HG03378 (cell line): ENCODE results near the gene CFAP20DC.
"Not testable (repeated sequence)": the region's sequence is repeated elsewhere in the genome, so short reads cannot be mapped to it uniquely, and the experiment has no call there.

ENCODE experiments used
- ATAC-seq: cut with Tn5 transposase; IDR thresholded peaks from one replicate; pipeline ENCODE4 v1.9.1; 2021; ENCODE audit warnings: mild to moderate bottlenecking, moderate library complexity; ENCODE audit not compliant: unreplicated experiment

CFAP20DC gene

DNA sequence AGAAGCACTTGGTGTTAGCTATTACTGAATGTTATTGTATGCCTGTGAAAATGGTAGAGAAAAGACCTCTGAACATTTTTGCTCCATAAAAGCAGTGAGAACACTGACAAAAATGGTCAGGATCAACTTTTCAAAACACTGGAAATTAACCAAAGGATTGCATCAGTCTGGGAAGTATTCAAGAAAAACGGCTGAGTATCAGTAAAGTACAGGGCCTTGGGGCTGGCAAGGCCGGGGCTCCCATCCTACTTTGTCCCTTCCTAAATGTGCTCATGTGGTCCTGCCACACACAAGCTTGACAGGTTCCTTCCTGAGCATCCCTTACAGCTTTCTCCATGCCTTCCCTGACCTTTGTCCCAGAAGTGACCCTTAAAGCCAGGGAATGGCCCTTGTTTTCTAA, 84.0 kb downstream of the CFAP20DC start:
- ATAC-seq = no peak

DNA sequence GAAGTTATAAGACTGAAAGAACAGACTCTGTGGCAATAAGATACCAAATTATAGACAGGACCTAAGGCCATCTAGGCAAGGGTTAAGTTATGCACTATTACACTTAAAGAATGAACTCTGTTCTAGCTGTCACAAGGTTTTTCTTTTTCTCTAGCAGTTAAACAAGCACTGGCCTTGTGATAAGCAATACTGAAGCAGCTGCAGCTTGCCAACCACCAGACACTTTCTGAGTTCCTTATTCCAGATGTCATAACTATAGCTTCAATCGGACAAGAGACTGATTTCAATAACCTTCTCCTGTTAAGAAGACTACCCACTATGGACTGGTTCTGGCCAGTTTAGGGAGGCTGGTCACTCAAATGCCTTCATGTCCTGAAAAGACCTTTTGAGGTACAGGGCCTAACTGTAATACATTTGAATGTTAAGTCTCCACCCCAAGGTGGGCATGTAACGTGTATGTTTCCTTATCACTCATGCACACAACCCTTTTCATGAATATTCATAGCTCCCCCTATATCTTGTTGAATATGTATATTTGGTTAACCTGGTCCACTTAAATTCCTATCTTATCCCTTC, 85.8 kb downstream of the CFAP20DC start:
- ATAC-seq = no peak

DNA sequence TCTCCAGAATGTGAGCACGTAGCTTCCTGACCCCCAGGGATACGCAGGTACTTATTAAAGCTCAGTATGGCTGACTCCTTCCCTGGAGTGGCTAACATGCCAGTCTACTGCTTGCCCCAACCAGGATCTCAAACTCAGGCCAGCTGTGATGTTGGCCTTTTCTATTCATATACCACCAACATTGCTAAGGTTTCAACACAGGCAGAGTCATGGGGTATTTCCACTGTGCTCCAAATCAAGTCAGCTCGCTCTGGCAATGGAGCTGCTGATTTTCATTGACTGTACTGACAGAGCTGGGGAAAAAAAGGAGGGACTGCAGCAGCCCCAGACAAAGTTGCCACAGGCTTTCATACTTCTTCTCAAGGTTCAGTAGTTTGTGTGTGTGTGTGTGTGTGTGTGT, 87.0 kb downstream of the CFAP20DC start:
- no peak for ATAC-seq

DNA sequence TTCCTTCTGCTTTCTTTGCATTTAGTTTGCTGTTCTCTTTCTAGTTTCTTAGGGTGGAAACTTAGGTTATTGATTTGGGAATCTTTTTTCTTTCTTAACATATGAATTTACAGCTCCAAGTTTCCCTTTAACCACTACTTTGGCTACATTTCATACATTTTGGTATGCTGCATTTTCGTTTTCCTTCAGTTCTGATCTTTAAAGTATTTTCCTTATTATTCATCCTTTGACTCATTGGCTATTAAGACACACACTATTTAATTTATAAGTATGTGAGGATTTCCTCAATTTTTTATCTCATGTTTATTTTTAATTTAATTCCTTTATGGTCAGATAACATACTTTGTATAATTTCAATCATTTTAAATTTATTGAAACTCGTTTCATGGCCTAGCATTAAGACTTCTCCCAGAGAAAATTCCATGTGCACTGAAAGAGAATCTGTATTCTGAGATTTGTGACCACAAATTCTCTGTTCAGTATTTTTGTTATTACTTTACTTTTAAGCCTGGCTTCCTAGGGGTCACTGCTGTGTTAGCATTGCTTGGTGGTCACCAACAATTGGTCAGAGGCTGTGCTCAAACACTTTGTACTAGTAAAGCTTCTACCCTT, 87.7 kb downstream of the CFAP20DC start:
- no peak for ATAC-seq

DNA sequence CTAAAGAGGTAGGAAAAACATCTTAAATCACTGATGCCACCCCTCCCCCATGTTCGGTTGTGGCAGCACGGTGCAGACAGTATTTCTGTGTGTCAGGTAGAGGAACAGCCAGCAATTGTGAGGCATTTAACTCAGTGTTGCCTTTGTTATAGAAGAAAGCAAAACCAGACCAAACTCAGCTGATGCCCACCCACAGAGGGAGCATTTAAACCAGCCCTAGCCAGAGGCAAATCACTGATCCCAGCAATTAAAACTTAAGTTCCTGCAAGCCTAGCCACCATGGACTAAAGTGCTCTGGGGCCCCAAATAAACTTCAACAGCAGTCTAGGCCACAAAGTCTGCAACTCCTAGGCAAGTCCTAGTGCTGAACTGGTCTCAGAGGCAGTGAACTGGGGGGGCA, 94.5 kb downstream of the CFAP20DC start:
- no peak for ATAC-seq

DNA sequence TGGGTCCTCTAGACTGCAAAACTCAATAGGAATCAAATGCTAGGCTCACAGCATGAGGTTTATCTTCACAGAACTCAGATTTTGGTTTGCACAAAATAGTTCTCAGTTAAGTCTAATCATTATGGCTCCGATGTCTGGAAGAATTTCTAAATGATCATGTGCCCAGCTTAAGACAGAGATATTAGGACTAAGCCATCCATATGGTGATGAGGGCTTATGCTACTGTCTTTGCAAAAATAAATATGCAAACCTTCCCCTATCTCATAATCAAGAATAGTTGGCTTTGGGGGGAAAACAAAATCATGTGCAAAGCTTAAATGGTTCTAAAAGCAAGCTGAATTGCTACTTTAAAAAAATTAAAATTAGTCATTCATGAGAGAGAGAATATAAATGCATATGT, 96.5 kb downstream of the CFAP20DC start:
- ATAC-seq = no peak

DNA sequence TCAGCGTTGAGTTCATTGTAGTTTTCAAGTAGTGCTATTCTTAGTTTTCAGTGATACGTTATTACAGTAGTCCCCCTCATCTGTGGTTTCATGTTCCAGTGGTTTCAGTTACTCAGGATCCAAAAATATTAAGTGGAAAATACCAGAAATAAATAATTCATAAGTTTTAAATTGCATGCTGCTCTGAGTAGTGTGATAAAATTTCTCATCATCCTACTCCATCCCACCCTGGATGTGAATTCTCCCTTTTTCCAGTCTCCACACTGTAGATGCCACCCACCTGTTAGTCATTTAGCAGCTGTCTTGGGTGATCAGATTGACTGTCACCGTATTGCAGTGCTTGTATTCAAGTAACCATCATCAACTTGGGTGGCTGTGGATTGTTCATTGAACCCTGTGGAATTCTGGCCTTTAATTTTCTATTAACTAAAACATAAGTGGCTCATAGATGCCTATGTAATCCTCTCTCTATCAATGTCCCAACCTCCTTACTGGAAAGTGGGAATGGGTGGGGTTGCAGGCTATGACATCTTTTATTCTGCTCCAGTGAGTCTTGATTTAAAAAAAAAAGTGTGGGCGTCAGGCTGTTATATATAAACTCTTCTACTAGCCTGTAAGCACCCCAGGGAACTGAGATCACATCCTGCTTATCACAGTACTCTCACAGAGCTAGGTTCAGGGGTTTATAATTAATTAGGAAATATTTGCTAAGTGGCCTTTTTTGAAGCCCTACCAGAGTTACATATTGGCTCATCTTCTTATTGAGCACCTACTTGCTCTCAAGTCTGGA, 97.5 kb downstream of the CFAP20DC start:
- ATAC-seq = peak; percentile 93

DNA sequence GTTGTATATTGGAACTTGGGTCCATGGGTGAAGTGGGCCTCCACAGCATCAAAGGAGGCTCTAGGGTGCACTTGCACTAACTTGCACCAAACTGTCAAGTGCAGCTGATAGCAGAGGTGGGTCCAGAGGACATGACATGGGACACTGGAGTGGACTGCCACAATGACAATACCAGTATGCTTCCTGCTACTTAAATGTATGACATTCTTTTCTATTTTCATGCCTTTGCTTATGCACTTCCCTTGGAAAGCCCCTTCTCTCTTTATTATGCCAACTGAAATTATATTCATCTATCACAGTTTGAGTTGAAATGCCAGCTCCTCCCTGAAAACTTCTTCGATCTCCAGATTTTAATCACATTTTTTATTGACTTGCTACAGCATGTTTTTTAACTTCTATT, 101.8 kb downstream of the CFAP20DC start:
- no peak for ATAC-seq

DNA sequence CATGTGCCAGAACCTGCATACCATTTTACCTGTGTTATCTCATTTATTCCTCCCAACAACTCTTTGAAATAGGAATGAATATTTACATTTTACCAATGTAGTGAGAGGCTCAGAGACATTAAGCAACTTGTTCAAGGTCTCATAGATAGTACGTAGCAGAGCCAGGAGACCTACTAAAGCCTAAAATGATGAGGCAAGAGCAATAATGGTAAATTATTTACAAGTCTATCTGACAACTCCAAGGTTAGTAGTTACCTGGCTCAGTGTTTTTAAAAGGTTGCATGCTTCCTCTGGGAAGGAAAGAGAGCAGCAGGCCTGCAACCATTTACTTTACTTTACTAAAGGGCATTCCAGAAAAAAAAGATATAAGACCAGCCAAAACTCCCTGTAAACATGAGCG, 103.0 kb downstream of the CFAP20DC start:
- no peak for ATAC-seq

DNA sequence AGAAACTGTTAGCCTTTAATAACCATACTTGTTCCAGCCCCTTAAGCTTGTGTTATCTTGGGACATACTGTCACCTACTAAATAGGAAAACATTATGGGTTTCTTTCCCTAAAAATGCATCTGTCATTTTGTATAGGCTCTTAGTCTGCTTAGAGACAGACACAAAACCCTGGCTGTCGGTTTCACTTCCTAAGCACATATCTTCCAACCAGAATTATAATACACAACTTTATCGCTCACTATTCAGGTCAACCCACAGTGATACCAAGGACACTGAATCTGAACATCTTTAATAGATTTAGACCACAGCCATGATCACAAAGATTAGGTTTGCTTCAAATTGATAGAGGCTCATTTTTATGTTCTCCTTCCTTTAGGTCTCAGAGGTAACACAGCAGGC, 111.8 kb downstream of the CFAP20DC start:
- ATAC-seq = no peak

DNA sequence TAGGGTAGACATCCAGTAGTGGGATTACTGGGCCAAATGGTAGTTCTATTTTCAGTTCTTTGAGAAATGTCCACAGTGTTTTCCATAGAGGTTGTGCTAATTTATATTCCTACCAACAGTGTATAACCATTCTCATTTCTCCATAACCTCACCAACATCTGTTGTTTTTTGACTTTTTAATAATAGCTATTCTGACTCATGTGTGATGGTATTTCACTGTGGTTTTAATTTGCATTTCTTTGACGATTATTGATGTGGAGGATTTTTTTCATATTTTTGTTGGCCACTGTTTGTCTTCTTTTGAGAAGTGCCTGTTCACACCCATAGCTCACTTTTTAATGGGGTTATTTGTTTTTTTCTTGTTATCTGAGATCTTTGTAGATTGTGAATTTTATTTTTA, 125.2 kb downstream of the CFAP20DC start:
- ATAC-seq = no peak

DNA sequence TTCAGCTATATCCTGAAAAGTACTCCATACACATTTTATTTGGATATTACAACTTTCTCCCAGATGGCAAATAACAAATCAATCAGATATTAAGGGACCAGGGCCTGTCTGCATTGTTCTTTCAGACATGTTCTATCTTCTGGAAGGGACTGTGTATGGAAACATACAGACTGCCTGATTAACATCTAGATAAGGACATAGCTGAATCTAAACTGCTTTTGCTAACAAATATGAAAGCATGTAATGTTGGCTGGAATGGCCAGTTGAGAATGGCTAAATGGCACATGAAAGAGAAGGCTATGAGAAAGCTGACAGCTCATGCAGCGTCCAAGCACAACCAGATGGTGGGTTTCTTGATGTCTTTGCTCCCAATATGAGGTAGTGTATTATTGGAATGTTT, 149.4 kb downstream of the CFAP20DC start:
- ATAC-seq = no peak

DNA sequence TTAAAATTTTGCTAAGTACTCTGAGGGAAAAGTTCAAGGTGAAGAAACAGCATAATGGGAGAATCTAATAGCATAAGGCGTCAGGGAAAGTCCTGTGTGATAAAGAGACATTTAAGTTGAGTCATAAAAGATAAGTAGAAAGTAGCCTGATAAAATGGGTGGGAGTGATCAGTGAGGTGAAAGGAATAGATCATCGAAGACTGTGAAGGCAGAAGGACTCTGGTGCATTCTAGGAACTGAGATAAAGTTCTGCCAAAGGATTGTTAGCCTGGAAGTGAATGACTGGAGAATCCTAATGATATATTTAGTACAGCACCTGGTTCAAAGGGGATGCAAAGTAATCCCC, 149.9 kb downstream of the CFAP20DC start:
- ATAC-seq = peak; percentile 16

DNA sequence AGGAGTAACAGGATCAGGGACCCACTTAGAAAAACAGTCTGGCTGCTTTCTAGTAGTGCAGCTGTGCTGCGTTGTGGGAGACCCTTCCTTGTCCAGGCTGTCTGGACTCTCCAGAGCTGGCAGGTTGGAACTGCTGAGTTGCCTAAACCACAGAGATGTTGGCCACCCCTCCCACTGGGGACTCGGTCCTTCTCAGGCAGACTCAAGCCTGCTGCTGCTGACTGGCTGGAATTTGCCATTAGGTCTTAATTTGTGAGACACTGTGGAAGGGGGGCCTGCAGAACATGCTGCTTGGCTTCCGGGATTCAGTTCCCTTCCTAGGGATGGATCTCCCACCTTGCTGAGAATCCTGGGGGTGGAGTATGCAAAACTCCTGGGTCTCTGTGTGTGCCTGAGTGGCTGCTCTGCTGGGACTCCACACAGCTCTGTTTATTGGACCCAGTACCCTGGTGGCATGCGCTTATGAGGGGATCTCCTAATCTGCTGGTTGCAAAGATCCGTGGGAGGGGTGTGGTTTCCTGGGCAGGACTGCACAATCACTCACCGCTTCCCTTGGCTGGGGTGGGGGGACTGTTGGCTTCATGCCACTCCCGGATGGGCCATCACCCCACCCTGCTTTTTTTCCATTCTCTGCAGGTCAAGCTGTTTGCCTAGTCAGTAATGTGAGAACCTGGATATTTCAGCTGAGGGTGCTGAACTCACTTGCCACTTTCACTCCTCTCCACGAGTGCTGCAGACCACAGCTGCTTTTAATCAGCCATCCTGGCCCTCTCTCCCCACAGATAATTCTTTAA, 150.5 kb downstream of the CFAP20DC start:
- peak; percentile 92 for ATAC-seq

DNA sequence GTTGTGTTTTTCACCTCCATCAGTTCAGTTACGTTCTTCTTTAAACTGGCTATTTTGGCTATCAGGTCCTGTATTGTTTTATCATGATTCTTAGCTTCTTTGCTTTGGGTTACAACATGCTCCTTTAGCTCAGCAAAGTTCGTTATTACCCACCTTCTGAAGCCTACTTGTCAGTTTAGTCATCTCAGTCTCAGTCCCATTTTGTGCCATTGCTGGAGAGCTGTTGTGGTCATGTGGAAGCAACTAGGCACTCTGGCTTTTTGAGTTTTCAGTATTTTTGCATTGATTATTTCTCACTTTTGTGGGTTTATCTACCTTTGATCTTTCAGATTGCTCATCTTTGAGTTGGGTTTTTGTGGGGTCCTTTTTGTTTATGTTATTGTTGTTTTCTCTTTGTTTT, 151.3 kb downstream of the CFAP20DC start:
- ATAC-seq = no peak

DNA sequence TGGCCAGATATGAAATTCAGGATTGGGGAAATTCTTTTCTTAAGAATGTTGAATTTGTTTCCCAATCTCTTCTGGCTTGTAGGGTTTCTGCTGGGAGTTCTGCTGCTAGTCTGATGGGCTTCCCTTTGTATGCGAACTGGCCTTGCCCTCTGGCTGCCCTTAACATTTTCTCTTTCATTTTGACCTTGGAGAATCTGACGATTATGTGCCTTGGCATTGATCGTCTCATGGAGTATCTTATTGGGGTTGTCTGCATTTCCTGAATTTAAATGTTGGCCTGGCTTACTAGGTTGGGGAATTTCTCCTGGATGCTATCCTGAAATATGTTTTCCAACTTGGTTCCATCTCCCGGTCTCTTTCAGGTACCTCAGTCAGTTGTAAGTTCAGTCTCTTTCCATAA, 152.2 kb downstream of the CFAP20DC start:
- no peak for ATAC-seq

DNA sequence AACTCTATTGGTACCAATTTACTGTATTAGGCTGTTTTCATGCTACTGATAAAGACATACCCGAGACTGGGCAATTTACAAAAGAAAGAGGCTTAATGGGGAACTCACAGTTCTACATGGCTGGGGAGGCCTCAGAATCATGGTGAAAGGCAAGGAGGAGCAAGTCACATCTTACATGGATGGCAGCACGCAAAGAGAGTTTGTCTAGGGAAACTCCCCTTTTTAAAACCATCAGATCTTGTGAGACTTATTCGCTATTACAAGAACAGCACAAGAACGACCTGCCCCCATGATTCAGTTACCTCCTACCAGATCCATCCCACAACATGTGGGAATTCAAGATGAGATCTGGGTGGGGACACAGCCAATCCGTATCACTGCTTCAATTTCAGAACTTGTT, 154.1 kb downstream of the CFAP20DC start:
- not testable (repeated sequence) for ATAC-seq

DNA sequence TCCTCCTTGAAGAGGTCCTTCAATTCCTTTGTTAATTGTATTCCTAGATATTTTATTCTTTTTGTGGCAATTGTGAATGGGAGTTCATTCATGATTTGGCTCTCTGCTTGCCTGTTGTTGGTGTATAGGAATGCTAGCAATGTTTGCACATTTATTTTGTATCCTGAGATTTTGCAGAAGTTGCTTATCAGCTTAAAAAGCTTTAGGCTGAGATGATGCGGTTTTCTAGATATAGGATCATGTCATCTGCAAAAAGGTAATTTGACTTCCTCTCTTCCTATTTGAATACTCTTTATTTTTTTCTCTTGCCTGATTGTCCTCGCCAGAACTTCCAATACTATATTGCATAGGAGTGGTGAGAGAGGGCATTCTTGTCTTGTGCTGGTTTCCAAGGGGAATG, 157.3 kb downstream of the CFAP20DC start:
- not testable (repeated sequence) for ATAC-seq

DNA sequence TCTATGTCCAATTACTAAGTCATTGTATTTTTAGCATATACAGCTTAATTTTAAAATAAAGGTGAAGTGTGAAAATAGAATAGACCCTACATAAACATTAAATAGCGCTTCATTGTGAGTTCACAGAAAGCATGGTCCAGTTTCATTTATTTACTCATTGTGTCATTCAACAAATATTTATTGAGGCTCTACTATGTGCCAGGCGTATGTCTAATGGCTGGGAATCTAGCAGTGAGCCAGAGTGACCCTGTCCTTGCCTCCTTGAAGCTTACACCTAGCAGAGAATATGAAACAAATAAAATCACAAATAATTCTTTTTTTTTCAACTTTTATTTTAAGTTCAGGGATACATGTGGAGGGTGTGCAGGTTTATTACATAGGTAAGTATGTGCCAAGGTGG, 161.7 kb downstream of the CFAP20DC start:
- no peak for ATAC-seq

DNA sequence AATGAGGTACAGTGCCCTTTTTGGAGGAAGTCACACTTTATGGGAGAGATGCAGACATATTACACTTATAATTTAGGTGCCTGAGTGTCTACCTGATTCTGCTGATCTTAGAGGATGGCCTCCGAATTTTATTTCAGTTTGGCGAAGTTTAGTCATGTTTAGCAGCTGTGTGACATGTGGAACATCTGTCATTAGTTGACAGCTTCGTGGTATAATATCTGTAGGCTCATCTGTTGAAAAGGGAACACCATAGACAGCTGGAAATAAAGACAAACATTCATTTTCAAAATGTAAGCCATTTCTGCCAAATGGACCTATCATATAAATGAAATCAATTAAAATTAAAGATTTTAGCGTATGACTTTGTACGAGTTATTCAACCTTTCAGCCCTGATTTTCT, 165.4 kb downstream of the CFAP20DC start:
- no peak for ATAC-seq

DNA sequence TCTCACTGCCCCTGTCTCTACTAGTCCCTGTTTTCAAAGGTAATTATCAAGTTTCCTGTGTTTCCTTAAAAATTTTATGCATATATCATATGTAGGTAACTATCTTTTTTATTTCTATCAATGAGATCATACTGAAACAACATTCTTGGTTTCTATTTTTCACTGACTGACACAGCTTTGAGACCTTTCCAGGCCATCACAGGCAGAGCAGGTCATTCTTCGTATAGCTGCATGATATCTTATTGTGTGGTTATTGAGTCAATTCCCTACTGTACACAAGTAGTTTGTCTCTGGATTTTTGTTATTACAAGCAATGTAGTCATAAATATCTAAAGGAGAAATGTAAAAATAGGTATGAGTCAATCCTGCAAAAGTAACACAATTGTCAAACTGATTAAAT, 169.6 kb downstream of the CFAP20DC start:
- peak; percentile 66 for ATAC-seq

DNA sequence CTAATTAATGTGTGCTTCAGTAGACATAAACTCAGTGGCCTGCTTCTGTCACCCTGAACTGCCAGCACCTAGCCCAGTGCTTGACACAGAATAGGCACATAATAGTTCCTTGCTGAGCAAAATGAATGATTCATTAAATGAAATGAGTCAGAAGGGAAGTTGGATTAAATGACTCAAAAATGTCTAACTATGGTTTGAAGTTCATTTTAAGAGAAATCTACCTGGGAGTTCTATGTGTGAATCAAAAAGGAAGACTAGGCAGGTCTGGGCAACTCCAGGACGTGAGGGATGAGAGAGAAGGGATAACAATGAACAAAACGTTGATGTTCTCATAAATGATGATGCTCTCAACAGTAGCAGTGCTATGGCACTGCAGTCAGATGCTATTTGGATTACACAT, 175.0 kb downstream of the CFAP20DC start:
- ATAC-seq = peak; percentile 88
